Upper lobe of right lung (tissue), 1 donor: ENCODE measurements around the gene HNRNPUL1. TPM values are rescaled to one million over a fixed set of nuclear protein-coding genes. Genes with fewer than 3 reads are reported as not detected.

Source experiments
- ATAC-seq: fragments of 200-7000 bp; cut with Tn5 transposase; one replicate; pipeline ENCODE4 v1.9.1; 2020; ENCODE audit warnings: mild to moderate bottlenecking, moderate library complexity
- DNase-seq: peaks from one replicate; pipeline ENCODE4 v3.0.0-alpha.2; 2020
- H3K27ac ChIP-seq: fragments of 200-600 bp; one replicate; pipeline ENCODE4 v1.8.0; 2022
- H3K27me3 ChIP-seq: fragments of 200-600 bp; one replicate; pipeline ENCODE4 v1.8.0; 2022; ENCODE audit warnings: mild to moderate bottlenecking
- H3K36me3 ChIP-seq: fragments of 200-600 bp; one replicate; pipeline ENCODE4 v1.8.0; 2022
- H3K4me1 ChIP-seq: fragments of 200-600 bp; one replicate; pipeline ENCODE4 v1.8.0; 2022
- H3K4me3 ChIP-seq: fragments of 200-600 bp; one replicate; pipeline ENCODE4 v1.8.0; 2022; ENCODE audit warnings: mild to moderate bottlenecking
- H3K9me3 ChIP-seq: fragments of 200-600 bp; one replicate; pipeline ENCODE4 v1.8.0; 2022
- CTCF ChIP-seq: fragments of 200-600 bp; IDR thresholded peaks from one replicate; pipeline ENCODE4 v1.8.0; 2022; ENCODE audit warnings: antibody characterized with exemption
- intact Hi-C: fragments of 100-400 bp; cut with DNase I; formaldehyde crosslinking; loops from one replicate; pipeline ENCODE4 v1.11.0; 2022
- total RNA-seq: library from RNA; stranded (reverse); fragmentation: NEBNext Ultra II Directional; extraction: Animal tissue kit (Norgen Biotek cat#: 25700); gene quantifications from one replicate; pipeline ENCODE4 v1.2.1, GENCODE V29; 2021
- donor health status: DM: no; HTN: yes; CAD: no; lungs with severe emphysema.

The HNRNPUL1 gene
- total RNA-seq, 1 donor from 2014 or later: 171 TPM

DNA sequence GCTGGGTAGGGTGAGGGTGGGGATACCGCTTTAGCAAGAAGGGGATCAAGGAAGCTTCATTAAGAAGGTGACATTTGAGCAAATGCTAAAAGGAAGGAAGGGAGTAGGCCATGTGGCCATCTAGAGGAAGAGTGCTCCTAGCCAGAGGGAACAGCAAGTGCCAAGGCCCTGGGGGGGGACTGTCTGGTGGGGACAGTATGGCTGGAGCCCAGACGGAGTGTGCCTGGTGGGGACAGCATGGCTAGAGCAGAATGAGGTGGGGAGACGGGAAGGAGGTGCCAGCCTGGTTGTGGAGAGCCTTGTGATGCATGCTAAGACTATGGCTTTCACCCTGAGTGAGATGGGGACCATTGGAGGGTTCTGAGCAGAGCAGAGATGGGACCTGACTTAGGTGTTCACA lies 91.6 kb downstream of the HNRNPUL1 start:
- H3K27me3 ChIP-seq: no peaks in the 10 kb centered on the region
- DNase-seq: no peak
- no peaks in the 10 kb centered on the region for H3K36me3 ChIP-seq
- TF ChIP-seq CTCF: no peak
- no peaks in the 10 kb centered on the region for H3K9me3 ChIP-seq
- intact Hi-C loops: no loop called here
- no peak for ATAC-seq
- H3K4me3 ChIP-seq: no peak overlapping the region
- peak overlapping the region; percentile 30 for H3K27ac ChIP-seq
- peaks cover 27% of the 10 kb centered on the region for H3K4me1 ChIP-seq

DNA sequence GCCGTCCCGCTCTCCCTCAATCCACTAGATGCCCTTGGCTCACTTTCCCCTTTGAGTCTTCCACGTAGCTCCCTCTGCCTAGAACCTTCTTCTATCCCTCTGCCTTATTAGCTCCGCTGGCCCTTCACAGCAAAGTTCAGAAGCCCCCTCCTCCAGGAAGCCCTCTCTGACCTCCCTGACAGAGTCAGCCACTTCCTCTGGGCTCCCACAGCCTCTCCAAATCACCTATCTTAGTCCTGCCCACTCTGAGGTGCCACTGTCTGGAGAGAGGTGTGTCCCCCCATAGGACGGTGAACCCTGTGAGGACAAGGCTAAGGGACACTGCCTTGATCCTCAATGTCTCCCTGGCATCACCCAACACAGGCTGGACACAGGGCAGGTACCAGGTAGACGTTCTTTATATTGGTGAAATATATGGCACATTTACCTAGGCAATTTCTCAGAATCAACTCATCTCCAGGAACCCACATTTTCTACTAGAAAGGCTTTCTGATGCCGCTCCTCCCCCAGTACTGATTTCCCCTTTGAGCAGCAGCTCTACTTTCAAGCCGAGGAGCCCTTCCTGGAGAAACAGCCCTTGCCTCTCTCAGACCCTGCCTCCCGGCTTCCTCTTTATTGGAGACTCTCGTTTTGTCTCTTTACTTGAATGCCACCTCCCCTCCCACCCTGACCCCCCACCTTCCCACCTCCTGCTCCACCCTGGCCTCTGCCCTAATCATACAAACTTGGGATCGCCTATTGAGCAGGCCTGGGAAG lies 93.0 kb downstream of the HNRNPUL1 start:
- Histone ChIP-seq H3K27me3 (no peaks in the 10 kb centered on the region), H3K4me1 (peaks cover 19% of the 10 kb centered on the region), H3K36me3 (no peaks in the 10 kb centered on the region), H3K27ac (peak overlapping the region; percentile 1), H3K9me3 (no peaks in the 10 kb centered on the region), H3K4me3 (no peak overlapping the region)
- intact Hi-C loops: no loop called here
- no peak for TF ChIP-seq CTCF
- DNase-seq (no peak), ATAC-seq (no peak)

Other genes starting within 250 kb of the HNRNPUL1 start
- gene CYP2A13, start 175.9 kb upstream of the HNRNPUL1 start, total RNA-seq: not detected
- not detected for gene CYP2F1, start 149.9 kb upstream of the HNRNPUL1 start, total RNA-seq
- 11.1 TPM for gene CYP2S1, start 71.2 kb upstream of the HNRNPUL1 start, total RNA-seq
- gene AXL, start 45.1 kb upstream of the HNRNPUL1 start, total RNA-seq: 59.1 TPM
- gene CCDC97, start 45.8 kb downstream of the HNRNPUL1 start, total RNA-seq: 31.9 TPM
- gene TGFB1, start 89.5 kb downstream of the HNRNPUL1 start, total RNA-seq: 99.0 TPM
- gene B9D2, start 99.8 kb downstream of the HNRNPUL1 start, total RNA-seq: 5.5 TPM
- 19.5 TPM for gene TMEM91, start 112.2 kb downstream of the HNRNPUL1 start, total RNA-seq
- 12.4 TPM for gene EXOSC5, start 133.0 kb downstream of the HNRNPUL1 start, total RNA-seq
- 15.0 TPM for gene BCKDHA, start 133.4 kb downstream of the HNRNPUL1 start, total RNA-seq
- 31.3 TPM for gene B3GNT8, start 163.0 kb downstream of the HNRNPUL1 start, total RNA-seq
- gene DMAC2, start 175.5 kb downstream of the HNRNPUL1 start, total RNA-seq: 54.9 TPM
- not detected for gene ERICH4, start 178.8 kb downstream of the HNRNPUL1 start, total RNA-seq